Adrenal gland (tissue), 12 donors: ENCODE results near the gene AKAP13. TPM values are rescaled to one million over a fixed set of nuclear protein-coding genes. Genes with fewer than 3 reads are reported as not detected.
"Not testable (repeated sequence)": the region's sequence is repeated elsewhere in the genome, so short reads cannot be mapped to it uniquely, and the experiment has no call there.

Source experiments
- DNase-seq, 7 donors: peaks; one replicate each; pipeline ENCODE4 v3.0.0-alpha.2; 2019 to 2020
- H3K27ac ChIP-seq, 5 donors: fragments of 200-600 bp; sonication (generic) in 4 of 5; 1 replicate in 3 of 5; 2 replicates in 2 of 5; pipeline versions ENCODE4 v1.5.1 to v1.8.0; 2016 to 2020; ENCODE audit warnings: mild to moderate bottlenecking in 1 of 5
- H3K27me3 ChIP-seq: fragments of 200-600 bp; 2 replicates; pipeline ENCODE4 v1.8.0; 2021
- H3K36me3 ChIP-seq, 2 donors: fragments of 200-600 bp; replicated peaks in 1 of 2; 1 replicate in 1 of 2; 2 replicates in 1 of 2; pipeline versions ENCODE4 v1.5.1 to v1.8.0; 2018 to 2022
- H3K4me1 ChIP-seq, 2 donors: fragments of 200-600 bp; replicated peaks in 1 of 2; 1 replicate in 1 of 2; 2 replicates in 1 of 2; pipeline versions ENCODE4 v1.5.1 to v1.8.0; 2018 to 2021
- H3K4me3 ChIP-seq, 4 donors: fragments of 200-600 bp; sonication (generic) in 3 of 4; one replicate each; pipeline ENCODE4 v1.5.1; 2016 to 2018
- H3K9me3 ChIP-seq, 3 donors: fragments of 200-600 bp; sonication (generic) in 1 of 3; replicated peaks in 1 of 3; 1 replicate in 2 of 3; 2 replicates in 1 of 3; pipeline versions ENCODE4 v1.5.1 to v1.8.0; 2016 to 2021
- POLR2A ChIP-seq, 2 donors: fragments of 450-650 bp; IDR thresholded peaks; one replicate each; pipeline ENCODE4 v1.6.1; 2017; ENCODE audit warnings: antibody characterized with exemption in 2 of 2, mild to moderate bottlenecking in 2 of 2, moderate library complexity in 1 of 2
- WGBS, 4 donors: extraction: QIAGEN DNeasy Blood & Tissue Kit in 2 of 4; methylation state at CpG; one replicate each; pipeline versions ENCODE4 v1.1.5 to v1.1.7; 2013 to 2017; 5-methylcytosine and 5-hydroxymethylcytosine counted together
- intact Hi-C, 2 donors: fragments of 100-400 bp; cut with DNase I; formaldehyde crosslinking; loops; one replicate each; pipeline versions ENCODE4 v1.14.1 to v1.15.0; 2022 to 2023
- polyA plus RNA-seq, 3 donors: library from polyadenylated mRNA; stranded (reverse); fragments of 200-250 nt in 2 of 3; fragments of 350-450 nt in 1 of 3; fragmentation: Illumina TruSeq in 1 of 3; extraction: RNeasy Lipid Tissue Mini Kit (QIAGEN cat#74804) in 1 of 3; gene quantifications; one replicate each; pipeline ENCODE4 v1.2.3, GENCODE V29; 2013 to 2014
- total RNA-seq, 9 donors: library from RNA; depleted of rRNA in 4 of 9; stranded (reverse); fragments of >200 nt in 4 of 9; fragments of 120-200 nt in 1 of 9; fragmentation: NEBNext Ultra II Directional in 1 of 9; extraction: Animal tissue kit (Norgen Biotek cat#: 25700) in 1 of 9; gene quantifications; one replicate each; pipeline versions ENCODE4 v1.1.0 to v1.2.4, GENCODE V29; 2013 to 2023
- TF ChIP-seq, protein P1 (sequence below), 6 experiments: fragments of 450-650 bp in 4 of 6; fragments of 200-600 bp in 2 of 6; sonication (generic) in 1 of 6; IDR thresholded peaks; 1 replicate in 5 of 6; 2 replicates in 1 of 6; pipeline versions ENCODE4 v1.5.1 to v1.8.0; 2016 to 2021; ENCODE audit warnings: antibody characterized with exemption in 6 of 6, mild to moderate bottlenecking in 2 of 6, moderate library complexity in 1 of 6
- donor health status: healthy with polysubstance abuse.
- donor health status: Bipolar disorder and iron deficiency.
- donor health status: DM: yes; HTN: yes; CAD: no.
- donor health status: DM: no; HTN: no; CAD: no.
- donor health status: DM: no; HTN: no; CAD: no.
- donor health status: DM: yes; HTN: yes; CAD: no.

AKAP13 gene
- total and polyA plus RNA-seq, 12 donors: 42.7 to 144 (median 89.2) TPM

DNA sequence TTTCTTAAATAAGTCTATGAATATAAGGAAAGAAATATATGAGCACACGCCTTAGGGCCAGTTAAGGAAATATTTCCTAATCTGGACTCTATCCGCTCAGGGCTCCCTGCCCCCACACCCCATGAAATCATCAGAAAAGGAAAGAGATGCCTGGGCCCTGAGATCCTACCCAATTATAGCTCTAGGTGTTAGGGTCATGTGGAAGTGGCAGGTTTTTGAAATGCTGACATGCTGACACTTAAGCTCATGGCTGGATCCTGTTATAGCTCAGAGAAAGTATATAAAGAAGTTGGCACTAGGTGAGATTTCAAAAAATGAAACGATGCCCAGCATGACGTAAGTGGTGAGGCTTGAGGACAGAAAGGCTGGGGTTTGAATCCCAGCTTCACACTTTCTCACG, 43.5 kb upstream of the AKAP13 start:
- peak overlapping the region in 1 of 5 donors; percentile 70 for H3K27ac ChIP-seq

DNA sequence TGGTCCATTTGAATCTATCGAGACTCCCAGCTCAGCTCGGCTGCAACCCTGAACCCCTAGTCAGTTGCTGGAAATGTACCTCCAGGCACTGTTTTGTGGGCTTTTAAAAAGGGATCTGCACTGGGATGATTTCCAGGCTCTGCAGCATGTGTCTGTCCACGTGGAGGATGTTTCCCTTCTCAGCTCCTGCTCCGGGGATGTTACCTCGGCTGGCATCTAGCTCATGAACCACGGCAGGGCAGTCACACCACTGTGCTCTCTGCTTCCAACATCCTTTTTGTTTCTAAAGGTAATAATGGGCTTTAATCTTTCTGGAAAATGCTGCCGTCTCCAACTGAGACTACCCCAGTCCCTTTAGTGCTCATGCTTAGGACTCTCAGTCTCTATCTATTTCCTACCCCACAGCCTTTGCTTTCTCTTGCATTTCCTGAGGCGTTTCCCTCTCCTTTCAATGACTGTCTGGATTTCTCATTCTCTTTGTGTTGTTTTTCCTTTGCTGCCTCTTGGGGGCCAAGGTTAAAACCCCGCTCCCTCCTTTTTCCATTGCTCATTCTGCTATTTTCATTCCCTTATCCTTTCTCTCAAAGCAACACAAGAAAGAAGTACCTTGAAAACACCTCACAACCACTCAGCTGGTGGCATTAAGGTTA, 42.9 kb upstream of the AKAP13 start:
- TF ChIP-seq, protein P1, sequence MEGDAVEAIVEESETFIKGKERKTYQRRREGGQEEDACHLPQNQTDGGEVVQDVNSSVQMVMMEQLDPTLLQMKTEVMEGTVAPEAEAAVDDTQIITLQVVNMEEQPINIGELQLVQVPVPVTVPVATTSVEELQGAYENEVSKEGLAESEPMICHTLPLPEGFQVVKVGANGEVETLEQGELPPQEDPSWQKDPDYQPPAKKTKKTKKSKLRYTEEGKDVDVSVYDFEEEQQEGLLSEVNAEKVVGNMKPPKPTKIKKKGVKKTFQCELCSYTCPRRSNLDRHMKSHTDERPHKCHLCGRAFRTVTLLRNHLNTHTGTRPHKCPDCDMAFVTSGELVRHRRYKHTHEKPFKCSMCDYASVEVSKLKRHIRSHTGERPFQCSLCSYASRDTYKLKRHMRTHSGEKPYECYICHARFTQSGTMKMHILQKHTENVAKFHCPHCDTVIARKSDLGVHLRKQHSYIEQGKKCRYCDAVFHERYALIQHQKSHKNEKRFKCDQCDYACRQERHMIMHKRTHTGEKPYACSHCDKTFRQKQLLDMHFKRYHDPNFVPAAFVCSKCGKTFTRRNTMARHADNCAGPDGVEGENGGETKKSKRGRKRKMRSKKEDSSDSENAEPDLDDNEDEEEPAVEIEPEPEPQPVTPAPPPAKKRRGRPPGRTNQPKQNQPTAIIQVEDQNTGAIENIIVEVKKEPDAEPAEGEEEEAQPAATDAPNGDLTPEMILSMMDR (IDR thresholded peaks at IDR 0.05): no peak
- peak in 1 of 2 donors; percentile 38 for TF ChIP-seq POLR2A (IDR thresholded peaks at IDR 0.05)
- WGBS, 4 donors: 31 to 53% (median 36%) methylated on average over 8 to 9 of the region's 9 CpGs
- intact Hi-C loops: no loop called here
- peaks cover 0 to 13% of the 10 kb centered on the region in 2 donors for H3K4me1 ChIP-seq
- peak overlapping the region in 1 of 5 donors; percentile 70 for H3K27ac ChIP-seq
- peak in 5 of 7 donors; percentile 33 to 80 (median 41) for DNase-seq
- H3K4me3 ChIP-seq: no peak overlapping the region
- H3K9me3 ChIP-seq: no peaks in the 10 kb centered on the region
- no peaks in the 10 kb centered on the region for H3K36me3 ChIP-seq
- no peaks in the 10 kb centered on the region for H3K27me3 ChIP-seq

More for the DNA sequence above, 43.5 kb upstream of the AKAP13 start:
- H3K9me3 ChIP-seq: no peaks in the 10 kb centered on the region
- peaks cover 0 to 13% of the 10 kb centered on the region in 2 donors for H3K4me1 ChIP-seq
- intact Hi-C loops: no loop called here
- DNase-seq: no peak
- TF ChIP-seq, protein P1 (IDR thresholded peaks at IDR 0.05): no peak
- TF ChIP-seq POLR2A (IDR thresholded peaks at IDR 0.05): no peak
- WGBS, 4 donors: 63 to 72% (median 69%) methylated on average over 5 of the region's 5 CpGs
- no peaks in the 10 kb centered on the region for H3K36me3 ChIP-seq
- no peak overlapping the region for H3K4me3 ChIP-seq
- no peaks in the 10 kb centered on the region for H3K27me3 ChIP-seq

DNA sequence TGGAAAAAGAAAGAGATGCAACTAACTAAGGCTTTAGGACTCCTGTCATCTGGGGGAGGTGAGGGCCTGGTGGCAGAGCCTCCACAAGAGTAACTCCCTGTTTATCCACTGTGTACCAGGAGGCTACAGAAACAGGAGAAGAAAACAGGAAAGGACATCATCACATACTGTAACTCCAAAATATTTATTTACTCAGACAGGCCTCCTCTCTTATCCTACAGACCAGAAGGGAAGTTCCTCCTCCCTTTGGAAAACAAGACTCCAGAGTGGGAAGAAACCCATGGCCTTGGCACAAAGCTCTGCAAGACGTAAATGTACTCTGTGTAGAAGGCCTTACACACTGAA, 40.1 kb upstream of the AKAP13 start:
- Histone ChIP-seq H3K4me3 (no peak overlapping the region), H3K27me3 (no peaks in the 10 kb centered on the region), H3K9me3 (no peaks in the 10 kb centered on the region), H3K27ac (no peak overlapping the region), H3K36me3 (no peaks in the 10 kb centered on the region), H3K4me1 (peaks cover 4 to 13% of the 10 kb centered on the region in 2 donors)
- DNase-seq: no peak
- intact Hi-C loops: no loop called here
- WGBS, 4 donors: 38 to 61% (median 52%) methylated on average over 1 of the region's 1 CpG
- TF ChIP-seq POLR2A (IDR thresholded peaks at IDR 0.05): no peak
- TF ChIP-seq, protein P1 (IDR thresholded peaks at IDR 0.05): no peak

DNA sequence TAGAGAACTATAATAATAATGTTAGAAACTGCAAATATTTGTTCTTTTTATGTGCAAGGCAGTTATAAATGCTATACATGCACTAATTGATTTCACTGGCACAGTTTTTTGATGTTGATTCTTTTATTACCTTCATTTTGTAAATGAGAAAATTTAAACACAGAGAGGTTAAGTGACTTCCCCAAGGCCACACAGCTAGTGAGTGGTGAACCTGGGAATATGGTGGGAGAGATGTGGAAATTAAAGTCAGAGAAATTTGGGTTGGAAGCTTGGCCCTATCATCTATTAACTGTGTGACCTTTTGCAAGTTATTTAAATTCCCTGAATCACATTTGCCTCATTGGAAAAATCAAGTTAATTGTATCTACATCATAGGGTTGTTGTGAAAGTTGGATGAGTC, 39.6 kb upstream of the AKAP13 start:
- no peak overlapping the region for H3K4me3 ChIP-seq
- no peaks in the 10 kb centered on the region for H3K27me3 ChIP-seq
- DNase-seq: no peak
- intact Hi-C loops: no loop called here
- no peaks in the 10 kb centered on the region for H3K9me3 ChIP-seq
- peaks cover 4 to 13% of the 10 kb centered on the region in 2 donors for H3K4me1 ChIP-seq
- no peak overlapping the region for H3K27ac ChIP-seq
- no peaks in the 10 kb centered on the region for H3K36me3 ChIP-seq
- no peak for TF ChIP-seq POLR2A (IDR thresholded peaks at IDR 0.05)
- TF ChIP-seq, protein P1 (IDR thresholded peaks at IDR 0.05): no peak

DNA sequence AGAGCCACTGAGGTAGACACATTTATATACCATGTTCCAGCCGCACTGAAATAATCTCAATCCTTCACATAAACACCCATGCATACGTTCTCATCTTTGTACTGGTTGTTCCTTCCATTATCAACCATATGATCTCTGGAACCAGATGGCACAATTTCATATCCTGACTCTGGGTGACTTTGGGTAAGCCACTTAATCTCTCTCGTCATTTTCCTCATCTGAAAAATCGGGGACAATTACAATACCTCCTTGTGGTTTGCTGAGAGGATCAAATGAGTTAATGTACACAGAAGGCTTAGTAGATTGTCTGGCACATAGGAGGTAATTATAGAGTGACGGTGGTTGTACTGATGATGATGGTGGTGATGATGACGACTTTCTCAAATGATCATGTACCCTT, 38.2 kb upstream of the AKAP13 start:
- H3K27me3 ChIP-seq, H3K36me3 ChIP-seq, H3K27ac ChIP-seq, intact Hi-C loops, DNase-seq, H3K4me3 ChIP-seq, H3K9me3 ChIP-seq: not testable (repeated sequence)
- peaks cover 4 to 11% of the 10 kb centered on the region in 2 donors for H3K4me1 ChIP-seq
- 79 to 93% (median 88%) methylated on average over 6 of the region's 6 CpGs for WGBS, 4 donors
